CD4-positive, alpha-beta memory T cell (primary cell): ENCODE measurements around the gene ARHGEF38. TPM values are rescaled to one million over a fixed set of nuclear protein-coding genes. Genes with fewer than 3 reads are reported as not detected.

Source experiments
- CTCF ChIA-PET: fragments of 350-600 bp; sonication (Branson Sonifier 250); formaldehyde crosslinking; loops from one replicate; lab custom pipeline; 2021; ENCODE audit warnings: inconsistent platforms; ENCODE audit not compliant: partially characterized antibody; lab: Charles Lee
- POLR2A ChIA-PET: fragments of 350-600 bp; sonication (Branson Sonifier 250); formaldehyde crosslinking; loops from one replicate; lab custom pipeline; 2021; ENCODE audit not compliant: partially characterized antibody; lab: Charles Lee
- DNase-seq, 5 donors: peaks; one replicate each; pipeline versions ENCODE4 v3.0.0 to v3.0.0-alpha.2; 2020 to 2022; ENCODE audit warnings: mixed read lengths in 1 of 5
- H3K27ac ChIP-seq: one replicate; pipeline ENCODE4 v1.7.0; 2013; ENCODE audit warnings: low read depth, low read length
- H3K27me3 ChIP-seq: 2 replicates; pipeline ENCODE4 v1.7.0; 2013; ENCODE audit warnings: mild to moderate bottlenecking, low read length, moderate library complexity; ENCODE audit not compliant: insufficient read depth
- H3K36me3 ChIP-seq: 2 replicates; pipeline ENCODE4 v1.7.0; 2013; ENCODE audit warnings: mild to moderate bottlenecking, low read length, moderate library complexity; ENCODE audit not compliant: insufficient read depth
- H3K4me1 ChIP-seq: 2 replicates; pipeline ENCODE4 v1.7.0; 2013; ENCODE audit warnings: mild to moderate bottlenecking, low read length, moderate library complexity; ENCODE audit not compliant: insufficient read depth
- H3K4me3 ChIP-seq, 2 donors: one replicate each; pipeline ENCODE4 v1.7.0; 2013; ENCODE audit warnings: low read length in 2 of 2, mild to moderate bottlenecking in 1 of 2
- H3K9me3 ChIP-seq, 2 donors: one replicate each; pipeline ENCODE4 v1.7.0; 2013; ENCODE audit warnings: low read length in 2 of 2, control low read depth in 1 of 2; ENCODE audit not compliant: control insufficient read depth in 1 of 2
- H3K27ac Mint-ChIP-seq, 7 donors: one replicate each; pipeline ENCODE4 v1.8.0; 2020 to 2021; ENCODE audit warnings: mixed read lengths in 7 of 7, mild to moderate bottlenecking in 6 of 7, inconsistent platforms in 3 of 7, moderate library complexity in 3 of 7
- H3K27me3 Mint-ChIP-seq, 2 donors: one replicate each; pipeline ENCODE4 v1.8.0; 2020 to 2021; ENCODE audit warnings: mixed read lengths in 2 of 2
- H3K36me3 Mint-ChIP-seq, 2 donors: one replicate each; pipeline ENCODE4 v1.8.0; 2020 to 2021; ENCODE audit warnings: mixed read lengths in 2 of 2, inconsistent platforms in 1 of 2, mild to moderate bottlenecking in 1 of 2
- H3K4me1 Mint-ChIP-seq, 4 donors: one replicate each; pipeline ENCODE4 v1.8.0; 2020 to 2021; ENCODE audit warnings: mixed read lengths in 4 of 4, mild to moderate bottlenecking in 1 of 4
- H3K4me3 Mint-ChIP-seq, 8 donors: one replicate each; pipeline ENCODE4 v1.8.0; 2020 to 2021; ENCODE audit warnings: mixed read lengths in 8 of 8, mild to moderate bottlenecking in 7 of 8, moderate library complexity in 6 of 8, inconsistent platforms in 3 of 8
- H3K9me3 Mint-ChIP-seq, 8 donors: one replicate each; pipeline ENCODE4 v1.8.0; 2020 to 2021; ENCODE audit warnings: mixed read lengths in 8 of 8, mild to moderate bottlenecking in 5 of 8, inconsistent platforms in 3 of 8, moderate library complexity in 1 of 8
- intact Hi-C: fragments of 100-400 bp; cut with micrococcal nuclease; formaldehyde crosslinking; loops from one replicate; pipeline ENCODE4 v1.15.1; 2023
- polyA plus RNA-seq, 2 donors: library from polyadenylated mRNA; unstranded; fragments of 300-500 nt; fragmentation: Illumina TruSeq; gene quantifications; one replicate each; pipeline ENCODE4 v1.2.3, GENCODE V29; 2021
- total RNA-seq, 2 experiments: library from RNA; stranded (reverse); gene quantifications; one replicate each; pipeline ENCODE4 v1.2.3, GENCODE V29; 2021

ARHGEF38 gene
- total and polyA plus RNA-seq, 4 experiments from 2014 or later: 0.30 TPM; not detected in 3

DNA sequence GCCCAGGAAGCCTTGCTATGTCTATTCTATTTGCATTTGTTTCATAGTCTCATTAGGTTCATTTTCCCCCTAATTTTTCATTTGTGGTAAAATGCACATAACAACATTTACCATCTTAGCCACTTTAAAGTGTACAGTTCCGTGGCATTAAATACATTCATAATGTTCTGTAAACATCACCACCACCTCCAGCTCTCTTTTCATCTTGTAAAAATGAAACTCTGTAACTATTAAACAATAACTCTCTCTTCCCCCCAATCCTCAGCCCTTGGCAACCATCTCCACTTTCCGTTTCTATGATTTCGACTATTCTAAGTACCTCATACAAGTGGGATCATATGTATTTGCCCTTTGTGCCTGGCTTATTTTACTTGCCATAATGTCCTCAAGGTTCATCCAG lies 19.9 kb downstream of the ARHGEF38 start:
- intact Hi-C loops: no loop called here
- no peak overlapping the region for H3K4me3 Mint-ChIP-seq
- H3K4me1 Mint-ChIP-seq: no peaks in the 10 kb centered on the region
- DNase-seq: no peak
- H3K9me3 ChIP-seq: no peaks in the 10 kb centered on the region
- peaks cover 0 to under 1% (median 0%) of the 10 kb centered on the region in 8 donors for H3K9me3 Mint-ChIP-seq
- no peaks in the 10 kb centered on the region for H3K27me3 ChIP-seq
- CTCF ChIA-PET: no interaction called here
- no peaks in the 10 kb centered on the region for H3K36me3 Mint-ChIP-seq
- no peak overlapping the region for H3K27ac ChIP-seq
- H3K36me3 ChIP-seq: no peaks in the 10 kb centered on the region
- H3K27ac Mint-ChIP-seq: no peak overlapping the region
- POLR2A ChIA-PET: interaction anchor here (0.6 kb wide), 1 partner anchor 224 kb away, joined by 3 read pairs; no protein-coding TSS in a partner anchor
- no peak overlapping the region for H3K4me3 ChIP-seq
- no peaks in the 10 kb centered on the region for H3K4me1 ChIP-seq
- H3K27me3 Mint-ChIP-seq: no peaks in the 10 kb centered on the region

DNA sequence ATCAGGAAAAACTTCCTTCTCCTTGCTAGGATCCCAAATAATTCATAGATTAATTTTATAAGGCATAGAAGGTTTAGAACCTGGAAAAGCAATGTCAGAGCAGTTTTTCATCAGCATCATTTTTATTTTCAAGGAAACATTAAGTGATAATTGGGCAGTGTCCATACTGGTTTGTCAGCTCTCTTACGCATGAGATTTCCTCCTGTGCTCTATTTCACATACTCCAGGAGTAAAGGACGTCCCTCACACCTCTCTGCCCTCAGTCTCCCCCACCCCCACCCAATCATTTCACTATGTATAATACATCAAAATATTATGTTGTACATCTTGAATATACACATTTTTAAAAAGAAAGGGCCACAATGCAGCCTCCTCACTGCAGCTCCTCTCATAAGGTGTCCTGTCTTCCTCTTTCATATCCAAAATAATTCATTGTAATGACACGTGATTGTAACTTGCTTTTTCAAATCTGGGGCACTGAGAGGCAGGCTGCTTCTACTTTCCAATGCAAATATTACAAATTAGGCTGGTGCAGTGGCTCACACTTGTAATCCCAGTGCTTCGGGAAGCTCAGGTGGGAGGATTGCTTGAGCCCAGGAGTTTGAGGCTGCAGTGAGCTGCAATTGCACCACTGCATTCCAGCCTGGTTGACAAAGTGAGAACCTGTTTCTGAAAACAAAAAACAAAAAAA lies 34.4 kb downstream of the ARHGEF38 start:
- CTCF ChIA-PET: no interaction called here
- no peak for DNase-seq

DNA sequence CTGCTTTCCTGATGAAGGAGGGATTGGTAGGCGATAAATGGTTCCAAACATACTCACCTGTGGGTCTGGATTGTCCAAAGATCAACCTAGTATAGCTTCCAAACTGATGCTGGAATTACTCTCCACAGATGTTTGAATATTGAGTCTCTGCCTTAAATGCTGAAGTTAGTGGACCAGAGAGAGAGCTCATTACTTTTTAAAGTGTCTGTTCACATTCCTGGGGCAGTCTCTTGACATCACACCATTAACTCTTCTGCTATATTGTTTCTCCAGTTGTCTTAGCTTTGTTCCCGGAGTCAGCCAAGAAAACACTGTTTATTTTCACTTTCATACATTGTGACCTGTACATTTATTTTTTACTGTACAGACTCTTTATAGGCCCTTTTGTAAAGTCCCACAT lies 35.4 kb downstream of the ARHGEF38 start:
- H3K27ac ChIP-seq: no peak overlapping the region
- H3K4me1 Mint-ChIP-seq: peaks cover 0 to 1% (median 0%) of the 10 kb centered on the region in 4 donors
- ChIA-PET CTCF (no interaction called here), POLR2A (no interaction called here)
- H3K4me3 ChIP-seq: no peak overlapping the region
- no peak for DNase-seq
- no peaks in the 10 kb centered on the region for H3K9me3 Mint-ChIP-seq
- H3K9me3 ChIP-seq: no peaks in the 10 kb centered on the region
- intact Hi-C loops: no loop called here
- peaks cover 4% of the 10 kb centered on the region for H3K27me3 ChIP-seq
- H3K27me3 Mint-ChIP-seq: peaks cover 4 to 10% of the 10 kb centered on the region in 2 donors
- no peak overlapping the region for H3K4me3 Mint-ChIP-seq
- H3K36me3 ChIP-seq: no peaks in the 10 kb centered on the region
- no peaks in the 10 kb centered on the region for H3K4me1 ChIP-seq
- H3K36me3 Mint-ChIP-seq: no peaks in the 10 kb centered on the region
- H3K27ac Mint-ChIP-seq: no peak overlapping the region

More for the DNA sequence above, 34.4 kb downstream of the ARHGEF38 start:
- intact Hi-C loops: no loop called here
- H3K27me3 Mint-ChIP-seq: peaks cover 4 to 9% of the 10 kb centered on the region in 2 donors
- H3K4me1 Mint-ChIP-seq: peaks cover 0 to 1% (median 0%) of the 10 kb centered on the region in 4 donors
- H3K9me3 Mint-ChIP-seq: no peaks in the 10 kb centered on the region
- POLR2A ChIA-PET: no interaction called here
- no peaks in the 10 kb centered on the region for H3K36me3 Mint-ChIP-seq
- Histone ChIP-seq H3K27ac (no peak overlapping the region), H3K36me3 (no peaks in the 10 kb centered on the region), H3K4me1 (no peaks in the 10 kb centered on the region), H3K9me3 (no peaks in the 10 kb centered on the region), H3K4me3 (no peak overlapping the region), H3K27me3 (peaks cover 4% of the 10 kb centered on the region)
- H3K4me3 Mint-ChIP-seq: no peak overlapping the region
- H3K27ac Mint-ChIP-seq: no peak overlapping the region

DNA sequence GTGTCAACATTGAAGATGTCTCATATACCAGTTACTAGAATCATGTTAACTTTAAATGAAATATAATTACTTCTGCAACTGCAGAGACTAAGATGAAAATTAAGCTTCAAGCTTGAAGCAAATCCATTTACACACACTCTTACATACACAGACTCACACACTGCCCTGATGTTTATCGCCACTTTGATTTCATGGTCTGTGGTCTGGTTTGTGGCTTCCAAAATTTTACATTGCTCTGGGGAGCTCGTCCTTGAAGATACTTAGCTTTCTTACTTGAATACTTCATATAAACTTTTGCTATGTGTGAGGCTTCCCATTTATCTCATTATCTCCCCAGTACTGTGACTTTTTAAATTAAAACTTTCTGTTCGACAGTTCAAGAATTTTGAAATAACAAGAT lies 35.8 kb downstream of the ARHGEF38 start:
- intact Hi-C loops: no loop called here
- ChIA-PET CTCF (no interaction called here), POLR2A (no interaction called here)
- Histone ChIP-seq H3K9me3 (no peaks in the 10 kb centered on the region), H3K27me3 (peaks cover 4% of the 10 kb centered on the region), H3K36me3 (no peaks in the 10 kb centered on the region), H3K4me3 (no peak overlapping the region), H3K27ac (no peak overlapping the region), H3K4me1 (no peaks in the 10 kb centered on the region)
- DNase-seq: no peak
- Mint-ChIP-seq H3K4me1 (peaks cover 0 to 1% (median 0%) of the 10 kb centered on the region in 4 donors), H3K4me3 (no peak overlapping the region), H3K27ac (no peak overlapping the region), H3K27me3 (peaks cover 4 to 11% of the 10 kb centered on the region in 2 donors), H3K36me3 (no peaks in the 10 kb centered on the region), H3K9me3 (no peaks in the 10 kb centered on the region)

DNA sequence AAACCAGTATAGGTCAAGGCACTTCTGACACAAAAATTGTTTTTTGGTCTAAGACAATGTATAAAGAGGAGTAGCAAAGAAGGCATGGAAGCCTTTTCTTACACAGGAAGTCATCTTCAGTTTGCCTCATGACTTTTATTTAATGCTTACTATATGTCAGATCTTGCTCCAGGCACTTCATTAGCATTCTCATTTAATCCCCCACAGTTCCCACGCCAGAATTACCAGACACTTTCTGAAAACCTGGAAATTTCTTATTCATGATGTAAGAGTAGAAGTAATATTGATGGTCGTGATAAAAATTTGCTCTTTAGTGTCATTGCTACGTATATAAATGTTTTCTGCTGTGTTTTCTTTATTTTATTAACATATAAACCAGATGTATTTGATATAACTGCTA lies 39.2 kb downstream of the ARHGEF38 start:
- CTCF ChIA-PET: no interaction called here
- no peaks in the 10 kb centered on the region for H3K9me3 Mint-ChIP-seq
- no peak overlapping the region for H3K27ac Mint-ChIP-seq
- H3K36me3 Mint-ChIP-seq: no peaks in the 10 kb centered on the region
- no peak overlapping the region for H3K4me3 ChIP-seq
- H3K36me3 ChIP-seq: no peaks in the 10 kb centered on the region
- H3K27me3 ChIP-seq: peaks cover 4% of the 10 kb centered on the region
- H3K4me1 Mint-ChIP-seq: peaks cover 0 to 1% (median 0%) of the 10 kb centered on the region in 4 donors
- H3K4me3 Mint-ChIP-seq: no peak overlapping the region
- no peaks in the 10 kb centered on the region for H3K9me3 ChIP-seq
- no peaks in the 10 kb centered on the region for H3K4me1 ChIP-seq
- H3K27ac ChIP-seq: no peak overlapping the region
- intact Hi-C loops: no loop called here
- H3K27me3 Mint-ChIP-seq: peaks cover 13 to 15% of the 10 kb centered on the region in 2 donors
- POLR2A ChIA-PET: no interaction called here
- DNase-seq: no peak

DNA sequence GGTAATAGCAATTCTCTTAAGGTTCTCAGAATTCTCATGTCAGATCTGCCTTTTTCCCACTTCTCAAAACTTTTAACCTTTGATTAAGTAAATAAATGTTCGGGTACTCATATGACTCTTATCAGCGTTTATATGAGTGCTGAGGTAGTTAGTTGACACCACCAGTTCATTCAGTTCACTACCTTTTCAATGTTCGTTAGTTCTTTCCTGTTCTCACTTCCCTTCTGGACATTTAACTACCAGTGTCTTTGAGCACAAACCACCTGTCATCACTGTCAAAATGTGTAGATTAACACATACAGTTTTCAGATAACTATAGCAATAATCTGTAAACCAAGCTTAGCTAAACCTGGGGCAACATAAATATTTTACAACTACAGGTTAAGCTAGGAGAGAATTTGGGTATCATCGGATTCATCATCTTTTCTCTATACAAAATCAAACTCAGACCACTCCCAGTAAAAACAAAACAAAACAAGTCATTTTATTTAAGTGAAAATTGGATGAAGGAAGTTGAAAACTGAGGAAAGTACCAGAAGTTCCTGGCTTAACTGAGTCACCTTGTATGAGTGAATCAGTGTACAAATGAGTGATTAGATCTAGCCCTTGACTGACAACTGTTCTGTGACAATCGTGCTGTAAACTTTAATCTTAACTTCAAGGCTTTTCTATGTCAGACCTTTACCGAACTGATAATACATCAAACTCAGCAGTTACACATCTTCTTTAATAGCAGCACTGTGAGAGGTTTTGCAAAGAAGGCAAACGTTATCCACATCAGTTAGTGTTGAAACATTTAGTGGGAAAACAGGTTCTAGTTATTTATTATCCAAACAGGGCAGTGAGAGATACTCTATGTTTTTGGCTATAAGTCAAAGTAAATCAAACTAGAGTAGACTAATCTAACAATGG lies 41.9 kb downstream of the ARHGEF38 start:
- Histone ChIP-seq H3K4me3 (no peak overlapping the region), H3K36me3 (no peaks in the 10 kb centered on the region), H3K27ac (no peak overlapping the region), H3K9me3 (no peaks in the 10 kb centered on the region), H3K4me1 (no peaks in the 10 kb centered on the region), H3K27me3 (no peaks in the 10 kb centered on the region)
- Mint-ChIP-seq H3K4me3 (no peak overlapping the region), H3K4me1 (no peaks in the 10 kb centered on the region), H3K27me3 (peaks cover 14 to 17% of the 10 kb centered on the region in 2 donors), H3K36me3 (no peaks in the 10 kb centered on the region), H3K9me3 (no peaks in the 10 kb centered on the region), H3K27ac (no peak overlapping the region)
- no peak for DNase-seq
- ChIA-PET POLR2A (no interaction called here), CTCF (no interaction called here)
- intact Hi-C loops: no loop called here

DNA sequence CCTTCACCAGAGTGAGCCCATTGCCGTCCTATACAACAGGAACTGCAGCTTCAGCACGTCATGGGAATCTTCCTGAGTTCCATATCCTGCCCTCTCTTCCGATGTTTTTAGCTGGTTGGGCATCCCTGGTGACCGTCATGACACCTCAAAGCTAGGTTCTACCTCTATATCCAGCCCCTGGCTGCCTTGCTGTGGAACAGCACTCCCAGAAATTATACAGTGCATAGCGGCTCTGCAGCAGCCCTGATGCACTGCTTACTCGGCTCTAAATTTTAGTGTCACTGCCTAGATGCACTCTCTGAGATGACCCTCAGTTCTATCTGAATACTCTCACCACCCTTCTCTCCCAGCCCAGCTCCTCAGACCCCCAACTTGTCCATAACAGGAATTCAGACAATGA lies 44.3 kb downstream of the ARHGEF38 start:
- ChIA-PET CTCF (no interaction called here), POLR2A (no interaction called here)
- Mint-ChIP-seq H3K27me3 (peaks cover 13 to 14% of the 10 kb centered on the region in 2 donors), H3K9me3 (no peaks in the 10 kb centered on the region), H3K27ac (no peak overlapping the region), H3K4me1 (no peaks in the 10 kb centered on the region), H3K36me3 (no peaks in the 10 kb centered on the region), H3K4me3 (no peak overlapping the region)
- H3K4me3 ChIP-seq: no peak overlapping the region
- H3K9me3 ChIP-seq: no peaks in the 10 kb centered on the region
- intact Hi-C loops: no loop called here
- H3K27me3 ChIP-seq: peaks cover 3% of the 10 kb centered on the region
- H3K27ac ChIP-seq: no peak overlapping the region
- DNase-seq: no peak
- H3K4me1 ChIP-seq: no peaks in the 10 kb centered on the region
- H3K36me3 ChIP-seq: no peaks in the 10 kb centered on the region
